B cell (primary cell): ENCODE results near the gene MYCBP. TPM values are rescaled to one million over a fixed set of nuclear protein-coding genes. Genes with fewer than 3 reads are reported as not detected.

Source experiments
- ATAC-seq: fragments of 200-7000 bp; cut with Tn5 transposase; one replicate; pipeline ENCODE4 v1.10.0; 2021; ENCODE audit warnings: low read depth, mild to moderate bottlenecking, moderate number of reproducible peaks, moderate library complexity
- CTCF ChIA-PET: fragments of 350-600 bp; sonication (Branson Sonifier 250); formaldehyde crosslinking; loops from one replicate; lab custom pipeline; 2021; ENCODE audit warnings: antibody characterized with exemption, inconsistent platforms; lab: Charles Lee
- POLR2A ChIA-PET: fragments of 350-600 bp; sonication (Branson Sonifier 250); formaldehyde crosslinking; loops from one replicate; lab custom pipeline; 2021; ENCODE audit warnings: antibody characterized with exemption; lab: Charles Lee
- DNase-seq: peaks from one replicate; pipeline ENCODE4 v3.0.0; 2013
- H2AFZ ChIP-seq: 2 replicates; pipeline ENCODE4 v1.6.1; 2012; ENCODE audit warnings: mild to moderate bottlenecking, low read depth, low read length; ENCODE audit not compliant: insufficient read depth, poor library complexity, severe bottlenecking
- H3K27ac ChIP-seq, 2 donors: 1 replicate in 1 of 2; 2 replicates in 1 of 2; pipeline ENCODE4 v1.5.1; 2012 to 2013; ENCODE audit warnings: low read length in 2 of 2, mild to moderate bottlenecking in 2 of 2, moderate library complexity in 1 of 2
- H3K27me3 ChIP-seq, 4 experiments: fragments of 200-600 bp in 1 of 4; sonication (generic) in 1 of 4; replicated peaks in 1 of 4; 1 replicate in 2 of 4; 2 replicates in 2 of 4; pipeline versions ENCODE4 v1.6.1 to v1.7.0; 2013 to 2016; ENCODE audit warnings: low read length in 3 of 4, mild to moderate bottlenecking in 2 of 4, mixed read lengths in 1 of 4, moderate library complexity in 1 of 4; ENCODE audit not compliant: insufficient read depth in 4 of 4, control insufficient read depth in 3 of 4; ENCODE audit errors: control extremely low read depth in 1 of 4
- H3K36me3 ChIP-seq, 2 experiments: replicated peaks in 1 of 2; 1 replicate in 1 of 2; 2 replicates in 1 of 2; pipeline versions ENCODE4 v1.6.1 to v1.7.1; 2013; ENCODE audit warnings: low read length in 1 of 2; ENCODE audit not compliant: insufficient read depth in 2 of 2, control insufficient read depth in 1 of 2; ENCODE audit errors: control extremely low read depth in 1 of 2, extremely low read depth in 1 of 2
- H3K4me1 ChIP-seq, 2 donors: fragments of 200-600 bp in 1 of 2; sonication (generic) in 1 of 2; 1 replicate in 1 of 2; 2 replicates in 1 of 2; pipeline versions ENCODE4 v1.5.1 to v1.6.1; 2013 to 2017; ENCODE audit warnings: low read length in 2 of 2; ENCODE audit not compliant: control insufficient read depth in 2 of 2, insufficient read depth in 2 of 2
- H3K4me2 ChIP-seq: replicated peaks from 2 replicates; pipeline ENCODE3; 2012; ENCODE audit warnings: mild to moderate bottlenecking, low read depth, low read length; ENCODE audit not compliant: poor library complexity, severe bottlenecking
- H3K4me3 ChIP-seq, 5 experiments: fragments of 200-600 bp in 1 of 5; sonication (generic) in 1 of 5; 1 replicate in 3 of 5; 2 replicates in 2 of 5; pipeline versions ENCODE4 v1.5.1 to v1.7.0; 2011 to 2016; ENCODE audit warnings: low read length in 4 of 5, mild to moderate bottlenecking in 4 of 5, low read depth in 2 of 5, control low read depth in 1 of 5, moderate library complexity in 1 of 5; ENCODE audit not compliant: insufficient read depth in 1 of 5; ENCODE audit errors: control extremely low read depth in 1 of 5, extremely low read depth in 1 of 5
- H3K79me2 ChIP-seq: fragments of 200-600 bp; sonication (generic); one replicate; pipeline ENCODE4 v1.6.0; 2016; ENCODE audit warnings: low read length; ENCODE audit not compliant: control insufficient read depth, insufficient read depth
- H3K9ac ChIP-seq: fragments of 200-600 bp; sonication (generic); 2 replicates; pipeline ENCODE4 v1.6.1; 2017; ENCODE audit warnings: mild to moderate bottlenecking, low read length, moderate library complexity
- H3K9me3 ChIP-seq, 3 donors: one replicate each; pipeline versions ENCODE4 v1.6.1 to v1.7.1; 2013; ENCODE audit warnings: low read length in 2 of 3; ENCODE audit not compliant: control insufficient read depth in 2 of 3, insufficient read depth in 1 of 3; ENCODE audit errors: control extremely low read depth in 1 of 3
- H4K20me1 ChIP-seq: 2 replicates; pipeline ENCODE4 v1.6.0; 2012; ENCODE audit warnings: mild to moderate bottlenecking, low read length; ENCODE audit not compliant: insufficient read depth, control insufficient read depth, poor library complexity, severe bottlenecking
- H3K27ac Mint-ChIP-seq: one replicate; pipeline ENCODE4 v1.8.0; 2021; ENCODE audit warnings: mixed read lengths
- H3K27me3 Mint-ChIP-seq: one replicate; pipeline ENCODE4 v1.8.0; 2021; ENCODE audit warnings: mixed read lengths
- H3K4me1 Mint-ChIP-seq: one replicate; pipeline ENCODE4 v1.8.0; 2021; ENCODE audit warnings: mixed read lengths
- H3K4me3 Mint-ChIP-seq: one replicate; pipeline ENCODE4 v1.8.0; 2021; ENCODE audit warnings: mixed read lengths
- H3K9me3 Mint-ChIP-seq: one replicate; pipeline ENCODE4 v1.8.0; 2022; ENCODE audit warnings: mixed read lengths; ENCODE audit not compliant: insufficient read depth
- EZH2 ChIP-seq: IDR thresholded peaks from 2 replicates; pipeline ENCODE4 v1.6.1; 2012; ENCODE audit warnings: borderline replicate concordance, low read depth, mild to moderate bottlenecking, moderate library complexity, low read length; ENCODE audit not compliant: insufficient read depth, poor library complexity, severe bottlenecking
- WGBS: methylation state at CpG from one replicate; pipeline ENCODE4 v1.1.5; 2013; ENCODE audit warnings: missing lambda C conversion rate; ENCODE audit not compliant: insufficient coverage; 5-methylcytosine and 5-hydroxymethylcytosine counted together
- intact Hi-C: fragments of 100-400 bp; cut with micrococcal nuclease; formaldehyde crosslinking; loops from one replicate; pipeline ENCODE4 v1.10.0; 2022
- polyA plus RNA-seq: library from polyadenylated mRNA; depleted of rRNA; stranded (reverse); fragments of >200 nt; gene quantifications from 2 replicates; pipeline ENCODE4 v1.2.3, GENCODE V29; 2012
- total RNA-seq, 2 donors: library from RNA; stranded (reverse); fragments of 120-200 nt in 1 of 2; gene quantifications; 1 replicate in 1 of 2; 2 replicates in 1 of 2; pipeline versions ENCODE4 v1.2.3 to v1.2.4, GENCODE V29; 2013 to 2022
- TF ChIP-seq, protein P1 (sequence below): fragments of 200-600 bp; IDR thresholded peaks from one replicate; pipeline ENCODE4 v1.8.0; 2022; ENCODE audit warnings: antibody characterized with exemption, mild to moderate bottlenecking

MYCBP gene
- total and polyA plus RNA-seq, 2 donors (not counting 1 experiment from before 2014, with no cell fraction given): 3.1 to 7.8 TPM

GRCh38 chr1:38881487-38881886 is 8.3 kb upstream of the MYCBP start, which contains the start of gene GJA9:
Gene GJA9, minus strand, starts transcription at chr1:38881587. Its CDS starts 5,489 bp downstream, at chr1:38876098.
- ATAC-seq: no peak
- no peaks in the 10 kb centered on the region for H3K27me3 Mint-ChIP-seq
- intact Hi-C loops: no loop called here
- no peak within 1 kb of the TSS for H3K4me3 Mint-ChIP-seq
- no peaks in the 10 kb centered on the region for H3K9me3 Mint-ChIP-seq
- H3K36me3 ChIP-seq: no peaks in the 10 kb centered on the region
- H3K4me3 ChIP-seq: no peak within 1 kb of the TSS
- H3K9me3 ChIP-seq: no peaks in the 10 kb centered on the region
- H3K9ac ChIP-seq: no peak within 1 kb of the TSS
- H2AFZ ChIP-seq: no peak within 1 kb of the TSS
- ChIA-PET POLR2A (interaction anchor here (0.6 kb wide), 1 partner anchor 334 kb away, joined by 3 read pairs; no protein-coding TSS in a partner anchor), CTCF (no interaction called here)
- no peaks in the 10 kb centered on the region for H3K4me1 ChIP-seq
- H3K27ac ChIP-seq: no peak within 1 kb of the TSS
- TF ChIP-seq, protein P1, sequence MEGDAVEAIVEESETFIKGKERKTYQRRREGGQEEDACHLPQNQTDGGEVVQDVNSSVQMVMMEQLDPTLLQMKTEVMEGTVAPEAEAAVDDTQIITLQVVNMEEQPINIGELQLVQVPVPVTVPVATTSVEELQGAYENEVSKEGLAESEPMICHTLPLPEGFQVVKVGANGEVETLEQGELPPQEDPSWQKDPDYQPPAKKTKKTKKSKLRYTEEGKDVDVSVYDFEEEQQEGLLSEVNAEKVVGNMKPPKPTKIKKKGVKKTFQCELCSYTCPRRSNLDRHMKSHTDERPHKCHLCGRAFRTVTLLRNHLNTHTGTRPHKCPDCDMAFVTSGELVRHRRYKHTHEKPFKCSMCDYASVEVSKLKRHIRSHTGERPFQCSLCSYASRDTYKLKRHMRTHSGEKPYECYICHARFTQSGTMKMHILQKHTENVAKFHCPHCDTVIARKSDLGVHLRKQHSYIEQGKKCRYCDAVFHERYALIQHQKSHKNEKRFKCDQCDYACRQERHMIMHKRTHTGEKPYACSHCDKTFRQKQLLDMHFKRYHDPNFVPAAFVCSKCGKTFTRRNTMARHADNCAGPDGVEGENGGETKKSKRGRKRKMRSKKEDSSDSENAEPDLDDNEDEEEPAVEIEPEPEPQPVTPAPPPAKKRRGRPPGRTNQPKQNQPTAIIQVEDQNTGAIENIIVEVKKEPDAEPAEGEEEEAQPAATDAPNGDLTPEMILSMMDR: no peak
- no peak for TF ChIP-seq EZH2
- no peaks in the 10 kb centered on the region for H3K79me2 ChIP-seq
- DNase-seq: no peak
- no peak within 1 kb of the TSS for H3K27ac Mint-ChIP-seq
- no peaks in the 10 kb centered on the region for H4K20me1 ChIP-seq
- H3K27me3 ChIP-seq: no peaks in the 10 kb centered on the region
- no peak within 1 kb of the TSS for H3K4me2 ChIP-seq
- no peaks in the 10 kb centered on the region for H3K4me1 Mint-ChIP-seq

DNA sequence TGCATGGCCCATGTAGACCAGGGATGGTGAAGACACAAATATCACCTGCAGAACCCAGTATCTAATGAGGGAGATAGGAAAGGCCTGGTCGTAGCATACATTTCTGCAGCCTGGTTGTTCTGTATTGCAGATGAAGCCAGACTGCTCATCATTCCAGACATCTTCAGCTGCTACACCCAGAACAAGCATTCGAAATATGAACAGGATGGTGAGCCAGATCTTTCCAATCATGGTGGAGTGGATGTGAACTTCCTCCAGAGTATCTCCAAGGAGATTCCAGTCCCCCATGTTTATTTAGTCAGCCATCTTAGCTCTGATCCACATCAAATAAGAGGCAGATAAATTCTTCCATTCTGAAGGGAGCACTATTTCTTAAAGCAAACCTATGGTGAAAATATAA is 2.7 kb upstream of the MYCBP start:
- ATAC-seq (no peak), DNase-seq (no peak)
- H3K36me3 ChIP-seq: no peaks in the 10 kb centered on the region
- H3K27me3 ChIP-seq: no peaks in the 10 kb centered on the region
- H3K4me3 Mint-ChIP-seq: no peak overlapping the region
- peaks cover 23% of the 10 kb centered on the region for H3K79me2 ChIP-seq
- H3K9me3 ChIP-seq: no peaks in the 10 kb centered on the region
- H3K9me3 Mint-ChIP-seq: no peaks in the 10 kb centered on the region
- intact Hi-C loops: no loop called here
- no peak overlapping the region for H3K4me2 ChIP-seq
- H3K4me1 Mint-ChIP-seq: peaks cover 24% of the 10 kb centered on the region
- POLR2A ChIA-PET: interaction anchor here (0.6 kb wide), 1 partner anchor 1146 kb away, joined by 6 read pairs; no protein-coding TSS in a partner anchor
- no peak overlapping the region for H3K27ac ChIP-seq
- peaks cover 13 to 21% of the 10 kb centered on the region in 2 donors for H3K4me1 ChIP-seq
- CTCF ChIA-PET: interaction anchor here (1.3 kb wide), 1 partner anchor 41 kb away, joined by 3 read pairs; no protein-coding TSS in a partner anchor
- WGBS: no CpG with 5 or more reads among the region's 2 CpGs
- H2AFZ ChIP-seq: no peak overlapping the region
- no peaks in the 10 kb centered on the region for H3K27me3 Mint-ChIP-seq
- no peak overlapping the region for H3K27ac Mint-ChIP-seq
- no peak overlapping the region for H3K9ac ChIP-seq
- no peak overlapping the region for H3K4me3 ChIP-seq
- TF ChIP-seq, protein P1: no peak
- TF ChIP-seq EZH2: no peak
- no peaks in the 10 kb centered on the region for H4K20me1 ChIP-seq
